IMR-90 (cell line): ENCODE results near the gene COMMD1. TPM values are rescaled to one million over a fixed set of nuclear protein-coding genes. Genes with fewer than 3 reads are reported as not detected.

ENCODE experiments used
- ATAC-seq: fragments of 200-7000 bp; cut with Tn5 transposase; 2 replicates; pipeline ENCODE4 v1.9.1; 2020; ENCODE audit warnings: low read depth, mild to moderate bottlenecking, moderate library complexity
- BruUV-seq: library from RNA; stranded (reverse); fragments of 400-500 nt; replicated peaks from 2 replicates; lab custom pipeline; 2021; lab: Mats Ljungman, UMichigan
- CTCF ChIA-PET: fragments of 300-600 bp; formaldehyde crosslinking; extraction: SDS; loops from one replicate; lab custom pipeline; 2021; ENCODE audit warnings: antibody characterized with exemption; lab: Yijun Ruan, JAX
- POLR2A ChIA-PET: fragments of 300-600 bp; sonication (Branson Sonifier 250); formaldehyde crosslinking; loops from one replicate; lab custom pipeline; 2022; ENCODE audit warnings: antibody characterized with exemption; ENCODE audit not compliant: unreplicated experiment; lab: Charles Lee
- DNase-seq: peaks from one replicate; pipeline ENCODE4 v3.0.0; 2013
- H2AFZ ChIP-seq: replicated peaks from 2 replicates; pipeline ENCODE3; 2013; ENCODE audit warnings: low read length, mild to moderate bottlenecking; ENCODE audit not compliant: poor library complexity
- H2AK5ac ChIP-seq: 2 replicates; pipeline ENCODE4 v1.6.1; 2013; ENCODE audit warnings: low read depth, low read length, inconsistent platforms
- H2AK9ac ChIP-seq: replicated peaks from 2 replicates; pipeline ENCODE3; 2013; ENCODE audit warnings: mild to moderate bottlenecking, low read depth, low read length, moderate library complexity; ENCODE audit not compliant: poor library complexity
- H2BK120ac ChIP-seq: 2 replicates; pipeline ENCODE4 v1.6.1; 2013; ENCODE audit warnings: low read depth, low read length, inconsistent platforms
- H2BK15ac ChIP-seq: 3 replicates; pipeline ENCODE4 v1.6.1; 2013; ENCODE audit warnings: low read depth, low read length, inconsistent platforms
- H2BK20ac ChIP-seq: 2 replicates; pipeline ENCODE4 v1.6.1; 2013; ENCODE audit warnings: low read depth, mild to moderate bottlenecking, inconsistent platforms, low read length, moderate library complexity
- H2BK5ac ChIP-seq: 2 replicates; pipeline ENCODE4 v1.6.1; 2013; ENCODE audit warnings: mild to moderate bottlenecking, low read depth, low read length, inconsistent platforms; ENCODE audit not compliant: poor library complexity, severe bottlenecking
- H3K14ac ChIP-seq: replicated peaks from 2 replicates; pipeline ENCODE4 v1.6.1; 2013; ENCODE audit warnings: low read depth, low read length, inconsistent platforms
- H3K18ac ChIP-seq: 2 replicates; pipeline ENCODE4 v1.6.1; 2013; ENCODE audit warnings: low read depth, low read length, control low read depth
- H3K23ac ChIP-seq: 2 replicates; pipeline ENCODE4 v1.6.1; 2013; ENCODE audit warnings: low read depth, low read length, inconsistent platforms
- H3K27ac ChIP-seq: 2 replicates; pipeline ENCODE4 v1.5.1; 2013; ENCODE audit warnings: mild to moderate bottlenecking, control low read depth, low read length; ENCODE audit not compliant: insufficient read depth
- H3K27me3 ChIP-seq: 2 replicates; pipeline ENCODE4 v1.6.1; 2013; ENCODE audit warnings: low read length; ENCODE audit not compliant: control insufficient read depth, insufficient read depth
- H3K36me3 ChIP-seq: 2 replicates; pipeline ENCODE4 v1.6.1; 2013; ENCODE audit warnings: low read length, mixed read lengths; ENCODE audit not compliant: control insufficient read depth, insufficient read depth
- H3K4ac ChIP-seq: 2 replicates; pipeline ENCODE4 v1.6.1; 2013; ENCODE audit warnings: low read depth, low read length, inconsistent platforms
- H3K4me1 ChIP-seq: 2 replicates; pipeline ENCODE4 v1.6.1; 2013; ENCODE audit warnings: low read length, mixed read lengths; ENCODE audit not compliant: control insufficient read depth, insufficient read depth
- H3K4me2 ChIP-seq: 2 replicates; pipeline ENCODE4 v1.6.1; 2013; ENCODE audit warnings: low read depth, mild to moderate bottlenecking, control low read depth, low read length, moderate library complexity
- H3K4me3 ChIP-seq: 2 replicates; pipeline ENCODE4 v1.5.1; 2013; ENCODE audit warnings: low read depth, mild to moderate bottlenecking, control low read depth, low read length, moderate library complexity; ENCODE audit not compliant: insufficient read depth
- H3K56ac ChIP-seq: 2 replicates; pipeline ENCODE4 v1.6.1; 2013; ENCODE audit warnings: low read length, inconsistent platforms; ENCODE audit not compliant: insufficient read depth; ENCODE audit errors: extremely low read depth
- H3K79me1 ChIP-seq, 2 experiments: 2 replicates each; pipeline ENCODE4 v1.6.1; 2013; ENCODE audit warnings: low read length in 2 of 2, inconsistent platforms in 1 of 2, low read depth in 1 of 2
- H3K9ac ChIP-seq: 2 replicates; pipeline ENCODE4 v1.6.1; 2013; ENCODE audit warnings: low read depth, low read length, control low read depth
- H3K9me1 ChIP-seq: 2 replicates; pipeline ENCODE4 v1.6.1; 2013; ENCODE audit warnings: low read length, inconsistent platforms; ENCODE audit not compliant: insufficient read depth
- H3K9me3 ChIP-seq: 2 replicates; pipeline ENCODE4 v1.6.1; 2013; ENCODE audit warnings: low read length; ENCODE audit not compliant: control insufficient read depth, insufficient read depth
- H4K20me1 ChIP-seq: 2 replicates; pipeline ENCODE4 v1.6.1; 2013; ENCODE audit warnings: low read length, inconsistent platforms; ENCODE audit not compliant: insufficient read depth
- H4K5ac ChIP-seq: 2 replicates; pipeline ENCODE4 v1.6.1; 2013; ENCODE audit warnings: mild to moderate bottlenecking, low read depth, low read length, control low read depth
- H4K8ac ChIP-seq, 2 experiments: 2 replicates each; pipeline ENCODE4 v1.6.1; 2013; ENCODE audit warnings: low read depth in 2 of 2, low read length in 2 of 2, control low read depth in 1 of 2, inconsistent platforms in 1 of 2
- H4K91ac ChIP-seq: 2 replicates; pipeline ENCODE4 v1.6.1; 2013; ENCODE audit warnings: low read depth, low read length, inconsistent platforms; ENCODE audit not compliant: insufficient read depth
- BHLHE40 ChIP-seq: fragments of 150-350 bp; IDR thresholded peaks from 2 replicates; pipeline ENCODE4 v1.6.1; 2016; ENCODE audit warnings: mild to moderate bottlenecking, low read depth, low read length
- CEBPB ChIP-seq: IDR thresholded peaks from 2 replicates; pipeline ENCODE4 v1.6.1; 2012; ENCODE audit warnings: low read depth, low read length, improper control_type of control experiment
- CHD1 ChIP-seq: IDR thresholded peaks from 2 replicates; pipeline ENCODE4 v1.6.1; 2012; ENCODE audit warnings: low read depth, low read length, improper control_type of control experiment
- CTCF ChIP-seq: conservative IDR thresholded peaks from 2 replicates; pipeline ENCODE4 v1.5.1; 2012; ENCODE audit warnings: mild to moderate bottlenecking, low read depth, low read length, improper control_type of control experiment
- ELK1 ChIP-seq: fragments of 150-350 bp; IDR thresholded peaks from 2 replicates; pipeline ENCODE4 v1.6.1; 2016; ENCODE audit warnings: low read depth, mild to moderate bottlenecking, low read length, moderate library complexity, borderline replicate concordance
- FOS ChIP-seq: fragments of 150-350 bp; IDR thresholded peaks from 2 replicates; pipeline ENCODE4 v1.6.1; 2016; ENCODE audit warnings: low read depth, low read length
- MAZ ChIP-seq: IDR thresholded peaks from 2 replicates; pipeline ENCODE4 v1.6.1; 2012; ENCODE audit warnings: low read depth, mild to moderate bottlenecking, low read length, improper control_type of control experiment, moderate library complexity, borderline replicate concordance
- NFE2L2 ChIP-seq: fragments of 150-350 bp; IDR thresholded peaks from 2 replicates; pipeline ENCODE4 v1.6.1; 2016; ENCODE audit warnings: low read depth, mild to moderate bottlenecking, low read length
- RAD21 ChIP-seq: IDR thresholded peaks from 2 replicates; pipeline ENCODE4 v1.6.1; 2012; ENCODE audit warnings: low read length, improper control_type of control experiment
- RCOR1 ChIP-seq: IDR thresholded peaks from 2 replicates; pipeline ENCODE4 v1.6.1; 2012; ENCODE audit warnings: mild to moderate bottlenecking, low read length, improper control_type of control experiment; ENCODE audit not compliant: insufficient replicate concordance
- RFX5 ChIP-seq: IDR thresholded peaks from 2 replicates; pipeline ENCODE4 v1.8.0; 2012; ENCODE audit warnings: low read depth, mild to moderate bottlenecking, low read length, moderate library complexity
- USF2 ChIP-seq: fragments of 150-350 bp; IDR thresholded peaks from 2 replicates; pipeline ENCODE4 v1.6.1; 2017; ENCODE audit warnings: mild to moderate bottlenecking, antibody characterized with exemption, low read length, low read depth
- WGBS, 2 experiments: methylation state at CpG; one replicate each; pipeline versions ENCODE4 v1.1.5 to v1.1.7; 2013; ENCODE audit warnings: missing lambda C conversion rate in 2 of 2; ENCODE audit not compliant: insufficient read length in 1 of 2; ENCODE audit errors: extremely low coverage in 2 of 2; 5-methylcytosine and 5-hydroxymethylcytosine counted together
- dilution Hi-C: fragments of 300-500 bp; cut with HindIII; formaldehyde crosslinking; loops from one replicate; pipeline ENCODE4 v1.14.3; 2018; ENCODE audit warnings: low sequenced_read_pairs; ENCODE audit not compliant: unreplicated experiment
- in situ Hi-C: fragments of 300-500 bp; cut with MboI; formaldehyde crosslinking; loops from 3 replicates; pipeline ENCODE4 v1.14.3; 2019; ENCODE audit warnings: low sequenced_read_pairs, inconsistent platforms, mixed read lengths
- intact Hi-C: fragments of 100-400 bp; cut with micrococcal nuclease; formaldehyde crosslinking; loops from 2 replicates; pipeline ENCODE4 v1.10.0; 2022
- polyA plus RNA-seq, 3 experiments: library from polyadenylated mRNA; depleted of rRNA; stranded (reverse); fragments of >200 nt; gene quantifications; 2 replicates each; pipeline ENCODE4 v1.2.3, GENCODE V29; 2012; ENCODE audit warnings: low replicate concordance in 1 of 3
- total RNA-seq: library from RNA; depleted of rRNA; stranded (reverse); fragments of >200 nt; gene quantifications from 2 replicates; pipeline ENCODE4 v1.2.3, GENCODE V29; 2012

The COMMD1 gene
- total and polyA plus RNA-seq, 2 of the 4 experiments (the other 2 are of a cell fraction), result 42.8 to 60.4 TPM

DNA sequence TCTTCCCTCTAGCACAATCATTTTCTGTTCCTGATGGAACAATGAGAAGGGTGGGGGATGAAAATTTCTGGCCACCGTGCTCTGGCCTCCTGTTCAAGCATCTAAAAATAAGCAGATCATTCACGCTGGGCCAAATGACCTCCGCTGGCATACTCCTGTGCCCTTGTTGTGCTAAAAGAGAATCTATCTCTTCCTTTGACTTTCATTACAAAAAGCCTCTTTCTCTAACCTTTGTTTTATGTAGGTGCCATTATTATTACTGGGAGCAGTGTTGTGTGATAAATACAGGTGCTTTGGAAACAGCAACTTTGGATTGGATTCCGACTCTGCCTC is 245.8 kb downstream of the COMMD1 start:
- Histone ChIP-seq H2BK20ac (no peak overlapping the region), H3K18ac (no peak overlapping the region), H4K20me1 (no peaks in the 10 kb centered on the region), H2AK9ac (no peak overlapping the region), H4K5ac (no peak overlapping the region), H4K8ac (no peak overlapping the region), H3K9ac (no peak overlapping the region), H3K4ac (no peak overlapping the region), H3K4me3 (no peak overlapping the region), H2BK5ac (no peak overlapping the region), H4K91ac (no peak overlapping the region), H3K27me3 (no peaks in the 10 kb centered on the region), H2BK120ac (no peak overlapping the region), H3K27ac (no peak overlapping the region), H3K9me1 (peaks cover 3% of the 10 kb centered on the region; the same call in 1 of the 2 replicates), H3K4me2 (no peak overlapping the region), H3K56ac (no peak overlapping the region), H3K36me3 (no peaks in the 10 kb centered on the region), H3K14ac (no peak overlapping the region), H2AFZ (no peak overlapping the region), H2AK5ac (no peak overlapping the region), H3K79me1 (no peaks in the 10 kb centered on the region), H3K4me1 (no peaks in the 10 kb centered on the region), H3K9me3 (no peaks in the 10 kb centered on the region), H3K23ac (no peak overlapping the region), H2BK15ac (no peak overlapping the region)
- CTCF ChIA-PET, result interaction anchor here (1.0 kb wide), 1 partner anchor 22 kb away, joined by 3 read pairs; no protein-coding TSS in a partner anchor
- no peak for ATAC-seq
- no peak for DNase-seq
- in situ Hi-C loops, result no loop called here
- dilution Hi-C loops, result no loop called here
- POLR2A ChIA-PET, result no interaction called here
- intact Hi-C loops, result loop anchor here (2.0 kb wide), 1 partner anchor 260 kb away; no protein-coding TSS in a partner anchor
- WGBS, 2 experiments, result no CpG with 5 or more reads among the region's 4 CpGs
- no TSS peak for BruUV-seq
- TF ChIP-seq RCOR1 (no peak), RFX5 (no peak), FOS (no peak), ELK1 (no peak), CEBPB (no peak), BHLHE40 (no peak), USF2 (no peak), CHD1 (no peak), CTCF (no peak), RAD21 (no peak), MAZ (no peak), NFE2L2 (no peak)
